ENCODE measurements around the gene DTNB.
"Not testable (repeated sequence)": the region's sequence is repeated elsewhere in the genome, so short reads cannot be mapped to it uniquely, and the experiment has no call there.

Gene DTNB

GRCh38 chr2:25535411-25536289 lies 137.7 kb downstream of the DTNB start:
- not testable (repeated sequence) for DNase-seq

- DNase-seq = not testable (repeated sequence)
Observed at GRCh38 chr2:25534937-25535336, 138.4 kb downstream of the DTNB start.

GRCh38 chr2:25534455-25534854 lies 138.9 kb downstream of the DTNB start:
- DNase-seq = no peak

- DNase-seq = not testable (repeated sequence)
Observed at GRCh38 chr2:25533771-25534170, 139.6 kb downstream of the DTNB start.

- DNase-seq = no peak
Observed at GRCh38 chr2:25532521-25532920, 140.9 kb downstream of the DTNB start.

- DNase-seq = no peak
Observed at GRCh38 chr2:25529034-25529433, 144.3 kb downstream of the DTNB start.

GRCh38 chr2:25528173-25528572 lies 145.2 kb downstream of the DTNB start:
- DNase-seq = no peak

GRCh38 chr2:25524507-25524906 lies 148.9 kb downstream of the DTNB start:
- DNase-seq = no peak

GRCh38 chr2:25523060-25523459 lies 150.3 kb downstream of the DTNB start:
- no peak for DNase-seq

GRCh38 chr2:25521665-25522387 lies 151.6 kb downstream of the DTNB start:
- DNase-seq = peak; percentile 86

GRCh38 chr2:25521126-25521525 lies 152.3 kb downstream of the DTNB start:
- no peak for DNase-seq

GRCh38 chr2:25517701-25518100 lies 155.7 kb downstream of the DTNB start:
- no peak for DNase-seq

- no peak for DNase-seq
Observed at GRCh38 chr2:25514043-25514637, 159.2 kb downstream of the DTNB start.

GRCh38 chr2:25512707-25513106 lies 160.7 kb downstream of the DTNB start:
- DNase-seq = no peak

GRCh38 chr2:25506226-25506625 lies 167.2 kb downstream of the DTNB start:
- DNase-seq = no peak

GRCh38 chr2:25505622-25506021 lies 167.8 kb downstream of the DTNB start:
- DNase-seq = no peak

- no peak for DNase-seq
Observed at GRCh38 chr2:25505182-25505581, 168.2 kb downstream of the DTNB start.

GRCh38 chr2:25504266-25504665 lies 169.1 kb downstream of the DTNB start:
- no peak for DNase-seq

GRCh38 chr2:25499157-25499556 lies 174.2 kb downstream of the DTNB start:
- DNase-seq = no peak

GRCh38 chr2:25497918-25498407 lies 175.4 kb downstream of the DTNB start:
- DNase-seq = no peak

GRCh38 chr2:25497229-25497917 lies 176.0 kb downstream of the DTNB start:
- DNase-seq = no peak

GRCh38 chr2:25494616-25495015 lies 178.8 kb downstream of the DTNB start:
- no peak for DNase-seq

- no peak for DNase-seq
Observed at GRCh38 chr2:25493207-25493606, 180.2 kb downstream of the DTNB start.
